ENCODE results near the gene RAB11A. TPM values are rescaled to one million over a fixed set of nuclear protein-coding genes. Genes with fewer than 3 reads are reported as not detected.
A peak's percentile ranks its signal among the peaks of the same experiment; 100 is the strongest.
"Not testable (repeated sequence)": the region's sequence is repeated elsewhere in the genome, so short reads cannot be mapped to it uniquely, and the experiment has no call there.

The RAB11A gene
- polyA plus RNA-seq, 12 donors: 150 to 213 (median 169) TPM; not detected in 1

DNA sequence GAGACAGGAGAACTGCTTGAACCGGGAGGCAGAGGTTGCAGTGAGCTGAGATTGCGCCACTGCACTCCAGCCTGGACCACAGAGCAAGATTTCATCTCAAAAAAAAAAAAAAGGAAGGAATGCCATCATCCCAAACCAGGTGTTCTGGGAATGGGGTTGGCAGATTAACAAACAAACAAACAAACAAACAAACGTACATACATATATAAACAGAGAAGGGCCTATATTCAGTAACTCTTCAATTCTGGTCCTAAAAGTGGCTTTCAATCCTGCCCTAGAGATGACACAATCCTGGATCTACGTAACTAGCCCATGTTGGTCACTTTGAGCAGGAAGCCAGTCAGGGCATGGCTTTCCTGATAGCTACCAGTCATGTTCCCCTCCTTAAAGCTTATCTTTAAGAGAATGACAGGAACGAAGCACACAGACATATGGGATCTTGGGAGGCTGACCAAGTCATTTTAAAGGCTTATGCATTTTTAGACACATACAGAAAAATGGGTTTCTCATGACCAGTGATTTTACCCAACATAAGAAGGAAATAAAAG is 29.9 kb upstream of the RAB11A start:
- DNase-seq: no peak

DNA sequence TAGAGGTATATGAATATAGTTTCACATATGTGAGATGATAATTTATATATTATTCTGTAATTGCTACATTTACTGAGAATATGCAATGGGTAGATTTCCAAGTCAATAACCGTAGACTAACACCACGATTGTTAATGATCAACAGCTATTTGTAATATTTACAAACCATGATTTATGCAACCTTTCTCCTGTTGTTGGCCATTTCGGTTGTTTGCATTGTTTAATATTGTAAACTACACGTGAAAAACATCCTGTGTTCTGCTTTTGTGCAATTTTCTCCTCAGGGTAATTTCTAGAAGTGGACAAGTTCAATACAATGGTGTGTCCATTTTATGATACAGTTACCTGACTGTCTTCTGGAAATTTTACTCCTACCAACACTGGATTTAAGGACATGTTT is 29.3 kb upstream of the RAB11A start:
- DNase-seq: no peak

DNA sequence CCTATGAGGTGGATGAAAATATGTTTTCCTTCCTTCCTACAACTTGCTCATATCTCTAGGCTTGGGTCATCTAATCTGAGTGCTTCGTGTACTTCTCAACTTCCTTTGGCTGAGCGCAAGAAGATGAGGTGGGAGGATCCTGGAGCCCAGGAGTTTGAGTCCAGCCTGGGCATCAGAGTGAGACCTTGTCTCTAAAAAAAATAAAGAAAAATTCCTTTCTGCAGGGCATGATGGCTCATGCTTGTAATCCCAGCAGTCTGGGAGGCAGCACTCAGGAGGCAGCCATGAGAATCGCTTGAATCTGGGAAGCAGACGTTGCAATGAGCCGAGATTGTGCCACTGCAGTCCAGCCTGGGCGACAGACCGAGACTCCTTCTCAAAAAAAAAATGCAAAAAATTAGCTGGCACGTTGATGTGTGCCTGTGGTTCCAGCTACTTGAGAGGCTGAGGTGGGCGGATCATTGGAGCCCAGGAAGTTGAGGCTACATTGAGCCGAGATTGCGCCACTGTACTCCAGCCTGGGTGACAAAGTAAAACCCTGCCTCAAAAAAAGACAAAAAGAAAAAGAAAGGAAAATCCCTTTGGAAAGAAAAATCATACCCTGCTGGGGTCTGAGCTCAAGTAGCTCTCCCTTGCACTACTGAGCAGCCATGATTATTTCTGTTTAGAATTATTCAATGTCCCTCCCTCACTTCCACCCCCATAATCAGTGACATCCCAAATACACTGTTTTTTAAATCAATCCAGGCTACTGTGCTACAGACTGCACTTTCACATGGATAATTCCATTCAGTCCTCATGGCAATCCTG is 28.0 kb upstream of the RAB11A start:
- no peak for DNase-seq

DNA sequence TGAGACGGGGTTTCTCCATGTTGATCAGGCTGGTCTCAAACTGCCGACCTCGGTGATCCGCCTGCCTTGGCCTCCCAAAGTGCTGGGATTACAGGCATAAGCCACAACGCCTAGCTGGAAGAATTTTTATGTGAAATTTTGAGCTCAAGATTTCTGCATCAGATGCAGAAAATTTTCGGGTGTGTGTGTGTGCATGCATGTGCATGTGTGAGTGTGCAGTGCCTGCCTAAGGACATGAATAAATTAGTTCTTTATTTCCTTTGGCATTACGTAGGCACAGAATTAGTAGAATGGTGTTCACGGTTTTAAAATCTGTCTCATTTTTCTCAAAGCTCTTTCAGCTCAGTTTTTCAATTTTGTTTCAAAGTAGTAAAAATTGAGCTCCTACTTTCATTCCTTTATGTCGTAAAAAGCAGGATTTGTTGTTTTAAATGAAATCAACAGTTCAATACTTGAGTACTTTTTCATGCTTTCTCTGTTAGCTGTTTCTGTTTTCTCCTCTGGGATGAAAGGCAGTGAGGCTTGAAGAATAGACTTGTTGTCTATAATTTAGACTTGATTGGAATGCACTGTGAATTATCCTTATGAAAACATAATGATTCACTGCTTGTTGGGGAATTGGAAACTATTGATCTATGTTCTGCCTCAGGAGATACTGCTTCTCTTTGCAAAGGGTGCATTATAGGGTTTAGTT is 23.3 kb upstream of the RAB11A start:
- no peak for DNase-seq

DNA sequence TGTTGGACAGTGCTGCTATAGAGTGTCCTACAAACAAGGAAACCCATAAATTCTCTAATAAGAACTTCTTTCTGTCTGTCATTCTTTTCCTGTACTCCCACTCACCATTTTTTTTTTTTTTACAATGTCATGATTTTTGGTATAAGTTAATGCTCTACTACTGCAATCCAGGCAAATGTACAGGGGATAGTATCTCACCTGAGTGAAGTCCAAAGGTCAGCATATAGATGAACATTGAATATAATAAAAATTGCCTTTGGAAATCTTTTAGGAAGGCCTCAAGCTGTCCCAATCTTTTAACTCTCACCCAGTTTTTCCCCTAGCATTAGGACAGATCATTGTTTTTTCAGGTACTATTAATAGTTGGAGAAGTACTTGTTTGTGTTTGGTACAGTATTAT is 21.3 kb upstream of the RAB11A start:
- no peak for DNase-seq

DNA sequence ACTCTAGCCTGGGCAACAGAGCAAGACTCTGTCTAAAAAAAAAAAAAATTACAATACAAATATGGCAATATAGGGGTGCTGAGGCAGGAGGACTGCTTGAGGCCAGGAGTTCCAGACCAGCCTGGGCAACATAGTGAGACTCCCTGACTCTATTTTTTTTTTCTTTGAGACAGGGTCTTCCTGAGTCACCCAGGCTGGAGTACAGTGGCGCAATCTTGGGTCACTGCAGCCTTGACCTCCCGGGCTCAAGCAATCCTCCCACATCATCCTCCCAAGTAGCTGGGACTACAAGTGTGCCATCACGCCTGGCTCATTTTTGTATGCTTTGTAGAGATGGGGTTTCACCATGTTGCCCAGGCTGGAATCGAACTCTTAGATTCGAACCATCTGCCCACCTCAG is 17.3 kb upstream of the RAB11A start:
- DNase-seq: no peak

DNA sequence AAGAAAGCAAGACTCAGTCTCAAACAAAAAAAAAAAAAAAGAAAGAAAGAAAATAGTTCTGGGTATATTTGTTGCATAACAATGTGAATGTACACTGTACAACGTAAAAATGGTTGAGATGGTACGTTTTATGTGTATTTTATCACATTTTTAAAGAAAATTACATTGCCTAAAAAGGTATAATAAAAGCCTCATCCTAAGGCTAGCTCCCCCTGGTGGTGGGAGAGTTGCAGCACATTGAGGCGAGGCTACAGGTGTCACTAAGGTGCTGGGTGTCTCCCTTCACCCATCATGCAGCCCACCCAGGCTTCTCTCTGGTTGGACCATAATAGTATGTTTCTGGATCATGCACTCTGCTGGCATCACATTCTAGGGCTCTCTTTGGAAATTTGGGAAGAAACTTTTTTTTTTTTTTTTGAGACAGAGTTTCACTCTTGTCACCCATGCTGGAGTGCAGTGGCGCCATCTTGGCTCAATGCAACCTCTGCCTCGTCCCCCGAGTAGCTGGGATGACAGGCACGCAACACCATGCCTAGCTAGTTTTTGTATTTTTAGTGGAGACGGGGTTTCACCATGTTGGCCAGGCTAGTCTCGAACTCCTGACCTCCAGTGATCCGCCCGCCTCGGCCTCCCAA is 12.4 kb upstream of the RAB11A start:
- DNase-seq: no peak

DNA sequence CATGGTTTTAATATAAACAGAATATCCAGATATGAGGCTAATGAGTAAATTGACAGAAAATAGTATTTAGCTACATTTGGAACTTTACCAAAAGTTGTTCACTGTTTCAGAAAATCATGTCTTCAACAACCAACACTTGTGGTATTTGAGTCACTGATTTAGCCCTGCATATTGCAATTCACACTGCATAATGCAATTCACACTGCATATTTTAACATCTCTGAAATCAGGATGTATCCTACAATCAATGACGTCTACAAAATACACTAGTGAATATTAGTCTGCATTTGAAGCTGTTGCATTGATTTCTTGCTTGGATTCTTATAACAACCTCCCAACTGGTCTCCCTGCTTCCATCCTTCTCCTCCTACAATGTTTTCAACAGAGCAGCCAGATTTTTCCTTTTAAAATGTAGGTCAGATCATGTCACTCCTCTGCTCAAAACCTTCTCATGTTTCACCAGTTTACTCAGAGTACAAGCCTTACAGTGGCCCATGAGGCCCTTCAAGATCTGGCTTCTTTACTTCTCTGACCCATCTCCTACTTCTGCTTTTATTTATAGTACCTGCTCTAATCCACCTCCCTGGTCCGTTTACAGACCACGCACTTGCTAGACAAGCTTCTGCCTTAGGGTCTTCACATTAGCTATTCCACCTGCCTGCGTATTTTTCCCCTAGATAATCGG is 11.4 kb upstream of the RAB11A start:
- DNase-seq: no peak

DNA sequence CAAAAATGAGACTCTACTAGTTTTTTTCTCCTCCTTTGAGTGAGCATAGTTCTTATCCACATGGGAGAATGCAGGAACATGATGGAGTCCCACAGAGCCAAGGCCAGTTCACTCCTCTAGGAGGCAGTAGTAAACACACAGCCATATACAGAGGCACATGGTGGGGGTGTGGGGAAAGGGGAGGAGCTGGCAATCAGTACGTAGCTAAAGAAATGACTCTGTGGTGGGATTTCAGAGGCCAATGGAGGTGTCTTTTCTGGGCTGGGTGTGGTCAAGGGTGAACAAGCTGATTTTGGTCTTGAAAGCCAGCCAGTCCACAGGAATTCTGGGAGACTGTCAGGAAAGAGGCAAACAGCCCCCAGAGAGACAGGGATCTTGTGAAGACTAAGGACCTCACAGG is 6.6 kb upstream of the RAB11A start:
- DNase-seq: no peak

DNA sequence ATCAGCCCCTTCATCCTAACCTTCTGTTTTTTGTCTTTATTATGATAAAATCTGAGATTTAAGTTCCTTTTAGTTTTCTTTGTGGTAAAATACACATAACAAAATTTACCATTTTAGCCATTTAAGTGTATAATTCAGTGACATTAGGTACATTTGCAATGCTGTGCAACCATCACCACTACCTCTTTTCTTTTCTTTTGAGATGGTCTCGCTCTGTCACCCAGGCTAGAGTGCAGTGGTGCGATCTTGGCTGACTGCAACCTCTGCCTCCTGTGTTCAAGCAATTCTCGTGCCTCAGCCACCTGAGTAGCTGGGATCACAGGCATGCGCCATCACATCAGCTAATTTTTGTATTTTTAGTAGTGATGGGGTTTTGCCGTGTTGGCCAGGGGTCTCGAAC is 6.2 kb upstream of the RAB11A start:
- no peak for DNase-seq

DNA sequence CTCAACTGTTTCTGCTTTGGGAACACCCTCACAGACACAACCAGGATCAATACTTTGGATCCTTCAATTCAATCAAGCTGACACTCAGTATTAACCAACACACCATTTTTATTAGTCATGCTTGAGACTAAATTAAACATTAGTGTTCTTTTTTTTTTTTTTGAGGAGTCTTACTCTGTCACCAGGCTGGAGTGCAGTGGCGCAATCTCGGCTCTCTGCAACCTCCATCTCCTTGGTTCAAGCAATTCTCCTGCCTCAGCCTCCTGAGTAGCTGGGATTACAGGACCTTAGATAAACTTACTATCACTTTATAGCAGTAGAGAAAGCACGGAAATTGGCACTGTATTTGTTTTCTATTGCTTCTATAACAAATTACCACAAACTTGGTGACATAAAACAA is 2.0 kb upstream of the RAB11A start:
- DNase-seq: no peak

DNA sequence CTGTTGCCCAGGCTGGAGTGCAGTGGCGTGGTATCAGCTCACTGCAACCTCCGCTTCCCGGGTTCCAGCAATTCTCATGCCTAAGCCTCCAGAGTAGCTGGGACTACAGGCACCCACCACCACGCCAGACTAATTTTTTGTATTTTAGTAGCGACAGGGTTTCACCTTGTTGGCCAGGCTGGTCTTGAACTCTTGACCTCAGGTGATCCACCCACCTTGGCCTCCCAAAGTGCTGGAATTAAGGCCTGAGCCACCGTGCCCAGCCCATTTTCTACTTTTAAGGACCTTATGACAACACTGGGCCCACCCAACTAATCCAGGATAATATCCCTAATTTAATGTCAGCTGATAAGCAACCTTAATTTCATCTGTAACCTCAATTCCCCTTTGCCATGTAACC is 1.4 kb upstream of the RAB11A start:
- DNase-seq: not testable (repeated sequence)

DNA sequence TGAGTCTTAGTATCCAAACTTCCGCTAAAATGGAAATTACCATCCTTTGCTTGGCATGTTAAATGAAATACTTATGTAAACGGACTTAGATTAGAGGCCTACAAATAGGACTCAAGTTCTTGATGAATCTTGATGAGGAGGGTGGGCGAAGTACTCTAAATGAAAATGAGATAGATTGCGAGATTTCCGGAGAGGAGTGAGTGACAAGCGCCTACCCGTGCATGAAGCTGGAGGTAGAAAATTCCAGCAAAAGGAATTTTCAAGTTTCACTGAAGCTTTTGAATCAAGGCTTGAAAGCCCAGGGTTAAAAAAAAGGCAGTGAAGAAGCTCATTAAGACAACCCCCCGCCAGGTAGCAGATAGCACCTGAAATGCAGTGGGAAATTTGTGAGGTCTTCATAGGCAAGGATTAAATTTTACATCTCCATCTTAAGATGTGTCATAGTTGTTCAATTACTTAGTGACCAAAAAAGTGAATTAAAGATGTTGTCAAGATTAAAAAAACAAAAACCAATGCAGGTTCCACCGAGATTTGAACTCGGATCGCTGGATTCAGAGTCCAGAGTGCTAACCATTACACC is 655 bp upstream of the RAB11A start:
- no peak for DNase-seq

DNA sequence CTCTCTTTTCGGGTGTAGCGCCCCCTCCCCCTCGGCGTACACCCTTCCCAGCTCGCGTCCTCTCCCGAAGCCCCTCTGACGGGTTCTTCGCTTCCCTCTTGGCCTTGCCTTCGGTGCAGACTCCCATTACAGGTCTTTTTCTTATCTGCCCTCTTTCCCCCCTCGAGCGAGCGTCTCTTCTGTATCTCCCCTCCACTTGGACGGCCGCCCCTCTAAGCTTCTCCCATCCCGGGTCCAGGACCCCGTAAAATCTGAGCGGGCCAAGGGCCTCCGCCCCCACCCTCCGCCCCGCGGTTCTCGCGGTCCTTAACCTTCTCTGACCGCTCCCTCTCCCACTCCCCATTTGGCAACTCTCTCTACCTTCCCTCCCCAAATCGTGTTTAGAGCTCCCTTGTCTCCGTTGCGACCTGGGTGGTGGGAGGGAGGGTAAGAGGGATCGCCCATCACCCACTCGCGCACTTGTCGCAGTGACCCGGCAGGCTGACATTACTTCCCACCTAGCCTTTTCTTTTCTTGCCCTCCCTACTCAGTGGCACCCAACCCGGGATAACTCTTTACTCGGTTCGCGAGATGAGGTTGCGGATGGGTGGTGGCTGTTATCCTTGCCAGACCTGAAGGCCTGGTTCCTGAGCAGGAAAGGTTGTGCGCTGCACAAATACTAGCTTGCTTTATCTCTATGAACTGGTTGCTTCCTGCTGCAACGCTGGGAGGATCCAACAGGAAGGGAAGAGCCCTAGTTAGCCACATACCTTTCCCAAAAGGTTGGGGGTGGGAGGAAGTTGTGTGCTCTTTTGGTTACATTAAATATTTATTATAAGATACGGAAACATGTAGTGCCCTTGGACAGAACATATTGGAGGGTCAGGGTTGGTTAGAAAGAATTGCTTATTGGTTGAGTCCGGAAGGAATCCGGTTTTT is 922 bp downstream of the RAB11A start:
- DNase-seq: peak; percentile 35

DNA sequence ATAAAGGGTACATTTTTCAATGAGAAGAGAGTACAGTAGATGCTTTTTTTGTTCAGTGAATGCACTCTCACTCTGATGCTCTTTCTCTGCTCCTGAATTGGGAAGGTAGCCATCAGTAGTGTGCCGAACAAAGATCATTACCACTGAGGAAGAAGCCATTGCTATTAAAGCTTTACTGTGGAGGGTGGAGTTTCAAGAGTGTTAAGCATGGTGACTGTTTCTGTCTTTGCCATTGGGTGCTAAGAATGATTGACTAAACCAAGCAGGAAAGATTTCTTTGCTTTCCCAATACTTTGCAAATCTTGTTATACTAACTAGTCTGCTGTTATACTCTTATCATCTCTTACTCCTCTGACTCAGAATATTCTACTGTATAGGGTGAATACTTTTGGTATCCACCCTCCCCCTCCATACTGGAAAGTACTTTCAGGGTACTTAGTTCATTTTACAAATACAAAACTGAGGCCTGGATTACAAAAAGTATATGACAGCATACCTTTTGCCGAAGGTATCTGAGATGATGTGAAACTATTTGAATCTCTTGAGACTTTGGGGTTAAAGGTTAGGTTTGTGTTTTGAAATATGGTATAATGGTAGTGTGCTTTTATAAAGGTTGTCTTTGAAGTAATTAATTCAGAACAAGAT is 1.7 kb downstream of the RAB11A start:
- DNase-seq: peak; percentile 18

DNA sequence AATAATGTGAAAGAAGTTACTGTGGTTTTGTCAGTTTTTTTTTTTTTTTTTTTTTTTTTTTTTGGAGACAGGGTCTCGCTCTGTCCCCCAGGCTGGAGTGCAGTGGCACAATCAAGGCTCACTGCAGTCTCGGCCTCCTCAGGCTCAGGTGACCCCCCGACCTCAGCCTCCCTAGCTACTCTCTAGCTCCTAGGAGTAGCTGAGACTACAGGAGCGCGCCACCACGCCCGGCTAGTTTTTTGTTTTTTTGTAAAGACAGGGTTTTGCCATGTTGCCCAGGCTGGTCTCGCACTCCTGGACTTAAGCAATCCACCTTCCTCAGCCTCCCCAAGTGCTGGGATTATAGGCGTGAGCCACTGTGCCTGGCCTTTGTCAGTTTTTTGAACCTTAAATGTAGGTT is 2.6 kb downstream of the RAB11A start:
- DNase-seq: not testable (repeated sequence)

DNA sequence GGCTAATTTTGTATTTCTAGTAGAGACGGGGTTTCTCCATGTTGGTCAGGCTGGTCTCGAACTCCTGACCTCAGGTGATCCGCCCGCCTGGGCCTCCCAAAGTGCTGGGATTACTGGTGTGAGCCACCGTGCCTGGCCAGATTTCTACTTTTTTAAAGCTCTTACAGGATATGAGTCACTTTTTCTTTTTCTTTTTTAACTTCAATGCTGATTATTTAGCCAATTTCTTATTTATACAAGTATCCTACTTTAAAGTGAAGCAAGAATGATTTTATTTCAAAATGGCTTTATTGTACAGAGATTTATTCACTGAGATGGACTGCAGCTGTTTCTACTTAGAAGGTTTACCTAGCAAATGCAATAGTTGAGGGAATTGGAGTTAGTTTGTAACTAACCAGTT is 3.3 kb downstream of the RAB11A start:
- not testable (repeated sequence) for DNase-seq

DNA sequence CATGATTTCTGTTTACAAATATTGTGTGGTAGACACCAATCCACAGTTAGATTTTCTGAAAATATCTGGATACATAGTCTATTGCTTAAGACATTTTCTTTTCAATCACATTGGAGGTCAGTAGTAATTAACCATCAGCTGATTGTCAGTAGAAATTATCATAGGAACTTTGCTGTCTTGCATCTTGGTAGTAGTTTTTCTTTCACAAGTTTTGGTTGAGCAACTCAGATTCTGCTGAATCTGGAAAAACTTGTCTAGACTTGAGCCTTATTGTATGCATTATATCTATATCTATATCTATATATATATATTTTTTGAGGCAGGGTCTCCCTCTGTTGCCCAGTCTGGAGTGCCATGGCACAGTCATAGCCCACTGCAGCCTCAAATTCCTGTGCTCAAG is 4.0 kb downstream of the RAB11A start:
- DNase-seq: no peak

DNA sequence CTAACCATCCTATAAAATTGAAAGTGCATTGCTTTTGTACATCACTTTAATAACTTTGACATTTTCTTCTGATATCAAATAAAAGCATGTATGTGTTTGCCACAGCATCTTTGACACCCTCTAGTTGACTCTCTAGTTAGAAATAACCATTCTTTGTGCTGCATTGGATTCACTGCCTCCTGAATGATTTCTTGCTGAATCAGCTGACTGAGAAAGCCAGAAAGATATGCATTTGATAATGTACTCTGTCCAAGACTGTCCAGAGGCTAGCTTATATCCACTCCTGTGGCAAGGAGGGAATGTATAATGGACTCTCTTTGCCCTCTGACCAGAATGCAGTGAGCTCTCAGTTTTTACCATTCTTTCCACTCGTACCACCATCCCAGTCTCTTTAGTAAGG is 6.2 kb downstream of the RAB11A start:
- DNase-seq: no peak

DNA sequence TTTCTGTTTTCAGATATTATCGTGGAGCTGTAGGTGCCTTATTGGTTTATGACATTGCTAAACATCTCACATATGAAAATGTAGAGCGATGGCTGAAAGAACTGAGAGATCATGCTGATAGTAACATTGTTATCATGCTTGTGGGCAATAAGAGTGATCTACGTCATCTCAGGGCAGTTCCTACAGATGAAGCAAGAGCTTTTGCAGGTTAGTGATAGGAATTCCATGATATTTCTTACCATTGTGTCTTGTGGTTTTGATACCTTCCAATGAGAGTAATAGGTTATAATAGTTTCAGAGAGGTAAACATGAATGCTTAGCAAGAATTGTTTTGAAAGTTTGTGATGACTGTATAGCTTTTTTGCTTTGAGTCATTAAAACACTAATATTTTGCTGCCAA is 8.5 kb downstream of the RAB11A start:
- DNase-seq: no peak
